HG02884 (cell line): ENCODE measurements around the gene PRKCA.

Source experiments
- ATAC-seq: cut with Tn5 transposase; IDR thresholded peaks from one replicate; pipeline ENCODE4 v1.9.1; 2021; ENCODE audit warnings: mild to moderate bottlenecking, moderate library complexity; ENCODE audit not compliant: unreplicated experiment

The PRKCA gene

GRCh38 chr17:66411520-66411919, 109.1 kb downstream of the PRKCA start:
- no peak for ATAC-seq

DNA sequence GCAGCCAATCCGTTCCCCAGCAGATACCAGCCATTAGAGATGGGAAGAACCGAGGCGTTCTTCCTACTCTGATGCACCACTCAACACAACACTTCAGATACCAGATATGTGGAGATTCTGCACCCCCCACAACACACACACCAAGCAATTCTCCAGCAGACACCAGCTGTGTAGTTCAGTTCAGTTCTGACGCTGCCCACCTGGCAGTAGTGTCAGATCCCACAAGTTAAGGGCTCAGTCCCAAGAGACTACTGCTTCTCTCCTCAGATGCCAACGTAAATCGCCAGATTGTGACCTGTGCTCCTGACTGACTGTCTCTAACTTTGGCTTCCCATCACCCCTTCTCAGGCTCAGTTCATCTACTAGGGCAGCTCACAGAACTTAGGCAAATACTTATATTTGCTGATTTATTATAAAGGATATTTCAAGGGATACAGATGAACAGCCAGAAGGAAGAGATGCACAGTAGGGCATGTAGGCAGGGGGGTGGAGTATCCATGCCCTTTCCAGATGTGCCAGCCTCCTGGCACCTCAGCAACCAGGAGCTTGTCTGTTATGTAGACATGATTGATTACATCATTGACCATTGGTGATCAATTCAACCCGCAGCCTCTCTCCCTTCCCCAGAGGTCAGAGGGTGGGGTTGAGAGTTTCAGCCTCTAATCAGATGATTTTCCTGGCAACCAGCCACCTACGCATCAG, 110.6 kb downstream of the PRKCA start:
- no peak for ATAC-seq

DNA sequence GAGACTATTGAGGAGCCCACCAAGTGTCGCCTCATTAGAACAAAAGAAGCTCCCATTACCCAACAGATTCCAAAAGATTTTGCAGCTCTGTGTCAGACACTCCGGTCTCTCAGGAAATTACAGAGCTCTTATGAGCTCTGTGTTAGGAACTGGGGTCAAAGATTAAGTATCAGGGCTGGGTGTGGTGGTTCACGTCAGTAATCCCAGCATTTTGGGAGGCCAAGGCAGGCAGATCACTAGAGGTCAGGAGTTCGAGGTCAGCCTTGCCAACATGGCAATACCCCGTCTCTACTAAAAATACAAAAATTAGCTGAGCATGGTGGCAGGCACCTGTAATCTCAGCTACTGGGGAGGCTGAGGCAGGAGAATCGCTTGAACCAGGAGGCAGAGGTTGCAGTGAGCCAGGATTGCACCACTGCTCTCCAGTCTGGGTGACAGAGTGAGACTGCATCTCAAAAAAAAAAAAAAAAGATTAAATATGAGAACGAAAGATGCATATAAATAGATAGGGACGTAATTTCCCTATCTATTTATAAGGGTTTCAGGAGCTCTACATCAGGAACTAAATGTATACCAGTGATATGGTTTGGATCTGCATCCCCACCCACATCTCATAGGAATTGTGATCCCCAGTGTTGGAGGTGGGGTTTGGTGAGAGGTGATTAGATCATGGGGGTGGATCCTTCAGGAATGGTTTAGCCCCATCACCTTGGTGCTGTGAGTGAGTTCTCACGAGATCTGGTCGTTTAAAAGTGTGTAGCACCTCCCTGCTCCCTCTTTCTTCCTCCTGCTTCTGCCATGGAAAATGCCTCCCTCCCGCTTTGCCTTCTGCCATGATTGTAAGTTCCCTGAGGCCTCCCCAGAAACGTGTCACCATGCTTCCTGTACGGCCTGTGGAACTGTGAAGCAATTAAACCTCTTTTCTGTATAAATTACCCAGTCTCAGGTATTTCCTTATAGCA, 111.4 kb downstream of the PRKCA start:
- no peak for ATAC-seq

- no peak for ATAC-seq
These were observed 112.3 kb downstream of the PRKCA start for GRCh38 chr17:66414561-66415175.

DNA sequence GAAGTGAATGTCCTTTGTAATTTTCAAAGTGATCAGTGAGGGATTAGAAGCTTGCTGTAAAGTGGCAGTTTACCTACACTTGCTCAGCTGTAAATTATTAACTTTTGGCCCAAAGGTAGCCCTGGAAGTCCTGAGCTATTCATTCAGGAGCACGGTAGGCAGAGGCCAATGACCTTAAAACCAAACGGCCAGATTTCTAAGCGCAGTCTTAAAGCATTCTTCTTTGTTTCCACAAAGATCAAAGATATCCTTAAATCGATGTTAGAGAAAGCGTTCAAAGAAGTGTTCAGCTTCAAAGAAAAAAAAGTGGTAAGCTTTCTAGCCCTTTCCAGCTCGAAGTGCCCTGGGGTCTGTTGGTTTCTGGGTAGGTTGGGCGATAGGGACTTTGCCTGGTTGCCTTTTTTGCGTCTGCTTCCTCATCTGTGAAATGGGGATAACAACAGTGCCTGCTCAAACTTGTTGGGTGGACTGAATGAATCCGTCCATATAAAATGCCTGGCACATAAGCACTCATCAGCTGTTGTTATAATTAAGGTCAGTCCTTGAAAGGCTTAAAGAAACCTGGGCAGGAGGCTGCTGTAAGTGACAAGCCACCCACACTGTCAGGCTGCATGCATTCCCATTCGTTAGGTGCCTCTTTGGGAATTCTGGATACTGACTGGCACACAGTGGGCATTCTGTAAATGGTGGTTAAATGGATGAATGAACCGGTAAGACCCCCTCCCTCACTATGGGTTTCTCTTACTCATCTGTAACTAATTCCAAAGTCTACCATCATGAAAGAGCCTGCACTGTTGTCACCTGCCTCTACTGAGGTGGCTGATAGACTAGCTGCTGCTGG, 113.2 kb downstream of the PRKCA start:
- no peak for ATAC-seq

- ATAC-seq: no peak
These were observed 114.0 kb downstream of the PRKCA start for GRCh38 chr17:66416207-66416940.

- no peak for ATAC-seq
These were observed 114.9 kb downstream of the PRKCA start for GRCh38 chr17:66417300-66417719.

GRCh38 chr17:66420961-66421371, 118.6 kb downstream of the PRKCA start:
- no peak for ATAC-seq

GRCh38 chr17:66422186-66422585, 119.8 kb downstream of the PRKCA start:
- ATAC-seq: no peak

DNA sequence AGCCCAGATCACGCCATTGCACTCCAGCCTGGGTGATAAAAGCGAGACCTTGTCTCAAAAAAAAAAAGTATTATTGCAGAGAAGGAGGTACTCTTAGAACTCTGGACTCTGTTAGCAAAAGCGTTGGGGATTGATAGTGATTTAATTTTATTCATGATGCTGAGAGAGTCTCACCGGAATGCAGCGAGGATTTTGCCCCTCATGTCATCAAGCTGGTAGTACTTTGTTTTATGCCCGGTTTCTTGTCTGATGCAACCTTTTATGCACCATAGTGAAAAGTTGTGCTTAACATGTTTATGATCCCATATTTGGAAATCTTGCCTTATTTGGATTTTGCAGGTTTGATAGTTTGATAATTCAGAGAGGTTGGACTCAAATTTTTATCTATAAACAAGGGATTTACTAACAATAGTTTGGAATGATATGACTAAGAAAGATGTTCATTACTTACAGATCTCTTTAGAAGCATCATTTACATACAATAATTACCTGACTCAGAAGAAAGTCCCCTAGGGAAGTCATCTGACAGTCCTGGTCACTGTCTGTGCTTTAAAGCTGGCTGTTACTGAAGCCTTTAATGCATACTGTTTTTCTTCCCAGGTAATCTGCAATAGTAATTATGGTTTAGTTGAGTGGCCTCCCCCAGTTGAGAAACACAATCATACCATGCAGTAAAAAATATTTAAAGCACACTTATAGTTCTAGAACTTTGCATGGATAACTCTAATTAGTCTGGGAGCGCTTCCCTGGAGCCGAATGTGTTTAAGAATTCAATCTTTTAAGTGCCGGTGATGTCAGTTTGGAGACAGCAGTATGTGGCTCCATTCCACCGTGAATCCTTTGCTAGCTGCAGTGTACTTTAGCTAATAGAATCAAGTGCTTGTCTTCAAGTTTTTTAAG, 120.9 kb downstream of the PRKCA start:
- no peak for ATAC-seq

GRCh38 chr17:66425756-66426396, 123.5 kb downstream of the PRKCA start:
- no peak for ATAC-seq

GRCh38 chr17:66426397-66427033, 124.1 kb downstream of the PRKCA start:
- ATAC-seq: no peak

GRCh38 chr17:66427134-66427533, 124.7 kb downstream of the PRKCA start:
- ATAC-seq: no peak

DNA sequence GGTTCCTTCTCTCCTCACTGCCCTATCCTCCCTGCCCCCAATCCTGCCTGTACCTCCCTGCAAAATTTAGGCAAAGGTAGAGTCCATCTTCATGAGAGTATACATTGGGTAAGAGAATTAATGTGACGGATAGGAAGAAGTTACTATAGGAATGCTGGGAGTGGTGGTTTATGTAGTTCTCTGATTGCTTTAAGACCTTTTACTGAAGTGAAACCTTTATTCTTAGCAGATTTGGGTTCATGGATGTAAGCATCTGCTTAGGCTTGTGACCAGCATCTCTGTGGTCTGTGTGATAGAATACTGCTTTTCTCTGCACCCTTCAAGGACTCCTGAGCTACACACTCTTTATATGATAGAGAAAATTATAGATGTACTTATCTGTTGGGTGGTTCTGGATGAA, 127.3 kb downstream of the PRKCA start:
- ATAC-seq: no peak

DNA sequence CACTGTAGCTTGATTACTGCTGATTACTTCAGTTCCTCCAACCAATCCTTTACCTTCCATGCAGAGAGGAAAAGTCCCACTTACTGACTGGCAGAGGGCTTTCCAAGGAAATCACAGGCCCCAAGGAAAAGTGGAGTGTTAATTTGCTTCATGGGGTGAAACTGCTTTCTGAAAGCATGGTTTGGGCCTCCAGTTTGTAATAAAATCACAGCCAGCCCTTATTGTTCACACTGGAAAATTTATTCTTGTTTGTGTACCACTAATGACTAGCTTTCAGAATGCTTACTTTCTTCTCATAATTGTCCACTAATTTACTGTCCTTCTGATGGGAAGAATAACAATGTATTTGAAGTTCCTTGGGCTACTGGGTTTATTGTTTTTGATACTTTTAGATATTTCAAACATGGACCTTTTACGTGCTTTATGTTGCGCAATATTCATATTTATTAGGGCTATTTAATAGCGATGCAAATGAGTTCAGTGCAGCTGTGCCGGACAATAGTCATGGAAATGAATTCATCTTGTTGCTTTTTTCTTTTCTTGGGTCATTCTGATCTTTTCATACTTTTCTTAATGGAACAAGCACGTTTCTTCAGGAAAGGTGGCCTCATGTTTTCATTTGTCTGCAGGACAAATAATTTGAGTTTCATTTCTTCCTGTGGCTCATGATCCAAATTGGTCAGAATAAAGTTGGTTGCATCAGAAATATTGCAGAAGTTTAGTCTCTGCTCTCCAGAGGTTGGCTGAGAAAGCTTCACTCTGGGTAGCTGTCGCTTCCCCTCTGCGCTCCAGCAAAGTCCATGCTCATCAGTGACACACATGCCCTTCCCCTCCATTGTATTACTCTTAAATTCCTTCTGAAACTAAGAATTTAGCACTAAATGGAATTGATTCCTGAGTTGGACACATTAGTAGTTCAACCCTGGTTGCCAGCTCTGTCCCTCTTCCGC, 128.7 kb downstream of the PRKCA start:
- no peak for ATAC-seq

- no peak for ATAC-seq
These were observed 129.5 kb downstream of the PRKCA start for GRCh38 chr17:66431910-66432309.

GRCh38 chr17:66432411-66432957, 130.1 kb downstream of the PRKCA start:
- ATAC-seq: no peak
